ENCODE data around the gene NR2C2. TPM values are rescaled to one million over a fixed set of nuclear protein-coding genes. Genes with fewer than 3 reads are reported as not detected.

NR2C2 gene
- total and polyA plus RNA-seq, 2 of the 13 experiments (the other 11 are each of a cell fraction or from before 2014, with no cell fraction given), result 7.8 to 11.8 TPM

DNA sequence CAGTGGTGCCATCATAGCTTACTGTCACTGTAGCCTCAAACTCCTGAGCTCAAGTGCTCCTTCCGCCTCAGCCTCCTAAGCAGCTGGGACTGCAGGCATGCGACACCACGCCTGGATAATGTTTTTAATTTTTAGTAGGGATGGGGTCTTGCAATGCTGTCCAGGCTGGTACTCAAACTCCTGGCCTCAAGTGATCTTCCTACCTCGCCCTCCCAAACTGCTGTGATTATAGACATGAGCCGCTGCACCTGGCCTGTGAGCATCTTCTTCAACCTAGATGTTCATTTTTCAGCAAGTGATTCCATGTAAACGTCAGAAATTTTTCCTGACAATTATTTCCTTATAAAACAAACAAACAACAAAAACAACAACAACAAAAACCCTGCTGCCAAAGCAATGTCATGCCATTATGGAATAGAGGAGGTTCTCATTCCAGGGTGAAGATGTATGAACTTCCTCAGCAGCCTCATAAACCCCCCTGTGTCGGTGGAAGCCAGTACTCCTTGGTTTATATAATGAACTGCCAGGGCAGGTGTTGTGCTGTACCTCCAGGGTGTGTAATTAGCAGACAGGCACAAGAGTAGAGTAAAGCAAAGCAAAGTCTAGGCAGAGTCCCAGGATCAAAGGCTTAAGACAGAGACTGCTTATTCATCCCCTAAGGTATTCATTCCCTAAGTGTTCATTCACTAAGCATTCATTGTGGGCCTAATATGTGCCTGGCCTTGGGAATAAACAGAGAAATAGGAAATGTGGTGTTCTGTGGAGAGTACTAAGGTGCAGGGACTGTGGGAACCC lies 44.6 kb downstream of the NR2C2 start (continued):
- TF ChIP-seq, protein P1, sequence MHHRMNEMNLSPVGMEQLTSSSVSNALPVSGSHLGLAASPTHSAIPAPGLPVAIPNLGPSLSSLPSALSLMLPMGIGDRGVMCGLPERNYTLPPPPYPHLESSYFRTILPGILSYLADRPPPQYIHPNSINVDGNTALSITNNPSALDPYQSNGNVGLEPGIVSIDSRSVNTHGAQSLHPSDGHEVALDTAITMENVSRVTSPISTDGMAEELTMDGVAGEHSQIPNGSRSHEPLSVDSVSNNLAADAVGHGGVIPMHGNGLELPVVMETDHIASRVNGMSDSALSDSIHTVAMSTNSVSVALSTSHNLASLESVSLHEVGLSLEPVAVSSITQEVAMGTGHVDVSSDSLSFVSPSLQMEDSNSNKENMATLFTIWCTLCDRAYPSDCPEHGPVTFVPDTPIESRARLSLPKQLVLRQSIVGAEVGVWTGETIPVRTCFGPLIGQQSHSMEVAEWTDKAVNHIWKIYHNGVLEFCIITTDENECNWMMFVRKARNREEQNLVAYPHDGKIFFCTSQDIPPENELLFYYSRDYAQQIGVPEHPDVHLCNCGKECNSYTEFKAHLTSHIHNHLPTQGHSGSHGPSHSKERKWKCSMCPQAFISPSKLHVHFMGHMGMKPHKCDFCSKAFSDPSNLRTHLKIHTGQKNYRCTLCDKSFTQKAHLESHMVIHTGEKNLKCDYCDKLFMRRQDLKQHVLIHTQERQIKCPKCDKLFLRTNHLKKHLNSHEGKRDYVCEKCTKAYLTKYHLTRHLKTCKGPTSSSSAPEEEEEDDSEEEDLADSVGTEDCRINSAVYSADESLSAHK (CRISPR knock-in tag; IDR thresholded peaks at IDR 0.05; ENCODE audit: borderline replicate concordance), result no peak
- TF ChIP-seq, protein P2, sequence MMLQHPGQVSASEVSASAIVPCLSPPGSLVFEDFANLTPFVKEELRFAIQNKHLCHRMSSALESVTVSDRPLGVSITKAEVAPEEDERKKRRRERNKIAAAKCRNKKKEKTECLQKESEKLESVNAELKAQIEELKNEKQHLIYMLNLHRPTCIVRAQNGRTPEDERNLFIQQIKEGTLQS (CRISPR knock-in tag; IDR thresholded peaks at IDR 0.05), result no peak
- TF ChIP-seq NAIF1 (CRISPR knock-in tag; IDR thresholded peaks at IDR 0.05; ENCODE audit: borderline replicate concordance), result no peak
- TF ChIP-seq ZNF24 (IDR thresholded peaks at IDR 0.05), result no peak
- no peak for TF ChIP-seq GTF3A (CRISPR knock-in tag; conservative IDR thresholded peaks at IDR 0.05)
- no peak for TF ChIP-seq FOSL1 (CRISPR knock-in tag; IDR thresholded peaks at IDR 0.05; ENCODE audit: borderline replicate concordance)
- TF ChIP-seq HNRNPLL (IDR thresholded peaks at IDR 0.05; ENCODE audit: low read depth, low read length, poor library complexity, severe bottlenecking), result no peak
- TF ChIP-seq, protein P3, sequence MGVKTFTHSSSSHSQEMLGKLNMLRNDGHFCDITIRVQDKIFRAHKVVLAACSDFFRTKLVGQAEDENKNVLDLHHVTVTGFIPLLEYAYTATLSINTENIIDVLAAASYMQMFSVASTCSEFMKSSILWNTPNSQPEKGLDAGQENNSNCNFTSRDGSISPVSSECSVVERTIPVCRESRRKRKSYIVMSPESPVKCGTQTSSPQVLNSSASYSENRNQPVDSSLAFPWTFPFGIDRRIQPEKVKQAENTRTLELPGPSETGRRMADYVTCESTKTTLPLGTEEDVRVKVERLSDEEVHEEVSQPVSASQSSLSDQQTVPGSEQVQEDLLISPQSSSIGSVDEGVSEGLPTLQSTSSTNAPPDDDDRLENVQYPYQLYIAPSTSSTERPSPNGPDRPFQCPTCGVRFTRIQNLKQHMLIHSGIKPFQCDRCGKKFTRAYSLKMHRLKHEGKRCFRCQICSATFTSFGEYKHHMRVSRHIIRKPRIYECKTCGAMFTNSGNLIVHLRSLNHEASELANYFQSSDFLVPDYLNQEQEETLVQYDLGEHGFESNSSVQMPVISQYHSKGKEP (CRISPR knock-in tag; IDR thresholded peaks at IDR 0.05), result no peak
- TF ChIP-seq TP53 (CRISPR knock-in tag; conservative IDR thresholded peaks at IDR 0.05), result no peak
